Endometrial microvascular endothelial cells (primary cell): ENCODE measurements around the gene FGR. TPM values are rescaled to one million over a fixed set of nuclear protein-coding genes. Genes with fewer than 3 reads are reported as not detected.
"Not testable (repeated sequence)": the region's sequence is repeated elsewhere in the genome, so short reads cannot be mapped to it uniquely, and the experiment has no call there.

ENCODE experiments used
- in situ Hi-C: cut with HindIII; loops from 2 replicates; pipeline ENCODE4 v1.10.0; 2017; ENCODE audit warnings: low sequenced_read_pairs, low pct_unique_long_range_greater_than_20kb; ENCODE audit errors: inconsistent ontology term
- total RNA-seq: library from RNA; depleted of rRNA; stranded (reverse); fragments of >200 nt; gene quantifications from one replicate; pipeline ENCODE4 v1.2.3, GENCODE V29; 2015; ENCODE audit errors: inconsistent ontology term

The FGR gene
- total RNA-seq: not detected

DNA sequence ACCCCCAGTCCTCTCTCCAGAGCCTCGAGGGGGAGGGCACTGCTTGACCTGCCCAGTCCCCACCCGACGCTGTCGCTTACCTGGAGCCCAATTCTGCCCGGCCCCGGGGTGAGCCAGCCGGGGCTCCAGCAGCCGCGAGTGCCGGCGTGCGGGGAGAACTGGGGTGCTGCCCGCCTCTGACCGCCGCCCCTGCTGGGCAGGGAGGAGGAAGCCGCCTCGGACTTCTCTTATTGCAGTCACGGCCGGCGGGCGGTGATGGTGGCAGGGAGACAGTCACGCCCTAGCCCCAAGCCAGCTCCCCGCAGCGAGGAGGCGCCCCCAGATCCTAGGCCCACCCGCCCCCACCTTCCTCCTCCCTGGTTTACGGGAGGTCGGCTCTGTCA lies at the start of gene FGR:
Gene FGR, minus strand, starts transcription at position 201 of the 383 bp plus-strand sequence. CDS start 11,269 bp downstream, outside the sequence.
- in situ Hi-C loops: no loop called here

DNA sequence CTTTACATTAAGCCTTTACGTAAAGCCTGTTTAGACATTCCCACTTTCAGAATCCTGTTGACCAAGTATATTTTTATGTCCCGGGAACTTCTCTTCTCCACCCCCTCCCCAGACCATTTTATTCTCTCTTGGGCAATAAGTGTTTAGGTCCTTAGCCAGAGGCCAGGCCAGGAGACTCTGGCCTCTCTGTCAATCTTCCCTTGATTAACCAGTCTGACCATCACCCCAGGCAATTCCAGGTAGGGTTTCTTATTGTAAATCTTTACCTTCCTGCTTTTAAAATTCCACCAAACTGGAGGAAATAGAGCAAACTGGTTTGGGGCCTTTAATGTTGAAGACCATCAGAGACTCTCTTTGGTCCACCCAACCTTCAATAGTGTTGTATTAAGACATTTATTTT lies 49.2 kb upstream of the FGR start:
- in situ Hi-C loops: no loop called here

DNA sequence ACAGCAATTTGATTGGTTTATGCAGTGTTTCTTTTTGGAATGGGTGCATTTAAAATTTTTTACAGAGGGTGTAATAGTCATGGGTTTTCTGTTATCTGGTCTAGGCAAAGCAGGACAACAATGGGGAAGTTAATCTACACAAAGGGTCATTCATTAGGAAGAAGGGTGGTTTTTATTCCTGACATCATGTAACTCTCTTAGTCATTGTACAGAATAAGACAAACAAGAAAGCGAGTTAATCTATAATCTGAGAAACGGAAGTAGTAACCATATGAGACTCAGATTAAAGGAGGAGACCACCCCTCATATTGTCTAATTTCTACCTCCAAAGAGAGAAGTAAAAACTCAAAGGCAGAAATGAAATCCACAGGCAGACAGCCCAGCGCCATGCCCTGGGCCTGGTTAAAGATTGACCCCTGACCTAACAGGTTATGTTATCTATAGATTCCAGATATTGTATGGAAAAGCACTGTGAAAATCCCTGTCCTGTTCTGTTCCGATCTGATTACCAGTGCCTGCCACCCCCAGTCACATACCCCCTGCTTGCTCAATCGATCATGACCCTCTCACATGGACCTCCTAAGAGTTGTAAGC lies 47.5 kb upstream of the FGR start:
- in situ Hi-C loops: no loop called here

DNA sequence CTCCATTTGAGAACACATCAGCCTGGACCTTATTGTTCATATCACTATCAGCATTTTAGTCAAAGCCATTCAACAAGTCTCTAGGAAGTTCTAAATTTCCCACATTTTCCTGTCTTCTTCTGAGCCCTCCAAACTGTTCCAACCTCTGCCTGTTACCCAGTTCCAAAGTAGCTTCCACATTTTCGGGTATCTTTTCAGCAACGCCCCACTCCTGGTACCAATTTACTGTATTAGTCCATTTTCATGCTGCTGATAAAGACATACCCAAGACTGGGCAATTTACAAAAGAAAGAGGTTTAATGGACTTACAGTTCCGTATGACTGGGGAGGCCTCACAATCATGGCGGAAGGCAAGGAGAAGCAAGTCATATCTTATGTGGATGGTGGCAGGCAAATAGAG lies 46.6 kb upstream of the FGR start:
- in situ Hi-C loops: not testable (repeated sequence)

DNA sequence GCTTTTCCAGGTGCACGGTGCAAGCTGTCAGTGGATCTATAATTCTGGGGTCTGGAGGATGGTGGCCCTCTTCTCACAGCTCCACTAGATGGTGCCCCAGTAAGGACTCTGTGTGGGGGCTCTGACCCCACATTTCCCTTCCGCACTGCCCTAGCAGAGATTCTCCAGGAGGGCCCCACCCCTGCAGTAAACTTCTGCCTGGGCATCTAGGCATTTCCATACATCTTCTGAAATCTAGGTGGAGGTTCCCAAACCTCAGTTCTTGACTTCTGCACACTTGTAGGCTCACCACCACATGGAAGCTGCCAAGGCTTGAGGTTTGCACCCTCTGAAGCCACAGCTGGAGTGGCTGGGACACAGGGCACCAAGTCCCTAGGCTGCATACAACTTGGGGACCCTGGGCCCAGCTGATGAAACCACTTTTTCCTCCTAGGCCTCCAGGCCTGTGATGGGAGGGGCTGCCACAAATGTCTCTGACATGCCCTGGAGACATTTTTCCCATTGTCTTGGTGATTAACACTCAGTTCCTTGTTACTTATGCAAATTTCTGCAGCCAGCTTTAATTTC lies 45.3 kb upstream of the FGR start:
- in situ Hi-C loops: not testable (repeated sequence)

DNA sequence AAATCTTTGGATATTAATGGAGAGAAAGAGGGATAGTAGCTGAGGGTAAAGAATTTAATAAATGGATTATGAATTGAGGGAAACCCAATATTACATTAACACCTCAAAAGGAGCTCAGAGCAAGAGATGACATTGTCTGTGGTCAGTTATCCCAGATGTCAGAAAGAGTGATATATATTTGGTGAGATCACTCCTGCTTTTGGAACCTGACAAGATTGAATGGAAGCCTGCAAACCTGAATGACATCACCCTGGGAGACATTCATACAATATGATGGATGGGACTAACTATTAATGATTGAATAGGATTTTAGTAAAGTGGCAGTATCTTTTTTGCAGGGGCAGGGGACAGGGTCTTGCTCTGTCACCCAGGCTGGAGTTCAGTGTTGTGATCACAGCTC lies 43.8 kb upstream of the FGR start:
- in situ Hi-C loops: no loop called here

DNA sequence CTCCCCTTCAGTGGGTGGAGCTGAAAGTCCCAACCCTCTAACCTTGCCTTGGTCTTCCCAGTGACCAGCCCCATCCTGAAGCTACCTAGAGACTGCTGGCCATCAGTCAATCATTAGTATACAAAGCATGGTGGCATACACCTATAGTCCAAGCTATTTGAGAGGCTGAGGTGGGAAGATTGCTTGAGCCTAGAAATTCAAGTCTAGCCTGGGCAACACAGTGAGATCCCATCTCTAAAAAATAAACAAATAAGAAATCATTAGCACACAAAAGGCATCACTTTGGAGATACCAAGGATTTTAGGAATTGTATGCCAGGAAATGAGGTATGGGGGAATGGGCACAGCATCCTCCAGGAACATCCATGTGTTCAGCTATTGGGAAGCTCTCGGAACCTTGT lies 41.4 kb upstream of the FGR start:
- in situ Hi-C loops: no loop called here

DNA sequence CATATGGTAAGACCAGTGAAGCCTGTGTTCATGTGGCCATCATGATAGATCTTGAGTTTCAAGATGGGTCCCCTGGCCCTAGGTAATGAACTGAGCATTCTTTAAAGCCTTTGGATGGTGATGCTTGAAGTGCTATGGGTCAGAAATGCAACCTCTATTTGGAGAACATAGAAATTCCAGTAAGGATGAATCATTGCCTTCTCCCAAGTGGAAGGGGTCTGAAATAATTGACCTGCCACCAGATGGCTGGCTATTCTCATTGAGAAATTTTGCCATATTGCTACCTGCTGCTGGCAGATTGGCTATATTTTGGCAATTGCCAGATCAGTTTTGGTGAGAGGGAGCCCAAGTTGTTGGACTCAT lies 37.7 kb upstream of the FGR start:
- in situ Hi-C loops: no loop called here

DNA sequence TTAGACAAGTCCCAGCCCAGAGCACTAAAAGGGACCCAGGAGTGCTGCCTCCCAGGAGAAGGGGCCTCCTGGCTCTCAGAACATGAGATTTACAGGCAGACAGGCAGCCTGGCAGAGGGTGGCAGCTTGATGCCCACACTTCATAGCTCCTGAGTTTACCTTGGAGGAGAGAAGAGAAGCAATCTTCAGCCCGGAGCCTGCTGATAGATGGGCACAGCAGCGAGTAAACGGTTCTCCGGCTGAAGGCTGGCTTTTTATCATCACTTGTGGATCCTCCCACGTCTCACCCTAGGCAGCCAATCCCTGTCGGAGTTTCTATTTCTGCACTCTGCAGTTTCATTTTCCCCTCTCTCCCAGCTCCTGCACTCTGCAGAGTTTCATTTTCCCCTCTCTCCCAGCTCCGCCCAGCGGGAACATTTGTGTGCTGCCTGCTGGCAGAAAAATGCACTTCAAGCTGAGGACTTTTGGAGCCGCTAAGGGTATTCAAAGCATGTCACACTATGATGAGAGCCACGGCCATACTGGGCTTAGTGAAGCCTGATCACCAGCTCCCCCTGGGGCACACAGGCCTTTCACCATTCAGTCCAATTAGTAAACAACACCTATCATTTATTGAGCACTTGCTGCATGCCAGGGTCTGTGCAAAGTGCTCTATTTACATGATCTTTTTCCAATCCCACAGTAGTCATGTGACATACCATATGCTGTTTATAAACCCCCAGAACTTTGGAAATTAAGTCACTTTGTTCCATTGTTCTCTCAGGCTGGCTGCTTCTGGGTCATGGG lies 37.2 kb upstream of the FGR start, which contains the start of gene IFI6:
Gene IFI6, minus strand, starts transcription at position 229 of the 786 bp plus-strand sequence. CDS start 2,878 bp downstream, outside the sequence.
- in situ Hi-C loops: no loop called here

DNA sequence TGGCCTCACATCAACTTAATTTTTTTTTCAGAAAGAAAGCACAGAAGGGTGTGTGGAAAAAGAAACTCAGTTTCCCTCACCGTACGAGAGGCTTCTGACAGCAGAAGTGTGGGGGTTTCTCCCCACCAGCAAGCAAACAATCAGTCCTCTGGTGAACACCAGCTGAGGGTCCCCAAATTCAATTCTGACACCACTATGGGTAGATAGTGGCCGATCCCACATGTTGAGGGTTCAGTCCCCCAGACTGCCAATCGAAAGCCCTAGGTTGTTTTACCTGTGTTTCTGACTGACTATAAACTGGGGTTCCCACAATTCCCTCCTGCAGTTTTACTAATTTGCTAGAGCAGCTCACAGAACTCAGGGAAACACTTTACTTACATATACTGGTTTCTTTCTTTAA lies 34.9 kb upstream of the FGR start:
- in situ Hi-C loops: no loop called here

DNA sequence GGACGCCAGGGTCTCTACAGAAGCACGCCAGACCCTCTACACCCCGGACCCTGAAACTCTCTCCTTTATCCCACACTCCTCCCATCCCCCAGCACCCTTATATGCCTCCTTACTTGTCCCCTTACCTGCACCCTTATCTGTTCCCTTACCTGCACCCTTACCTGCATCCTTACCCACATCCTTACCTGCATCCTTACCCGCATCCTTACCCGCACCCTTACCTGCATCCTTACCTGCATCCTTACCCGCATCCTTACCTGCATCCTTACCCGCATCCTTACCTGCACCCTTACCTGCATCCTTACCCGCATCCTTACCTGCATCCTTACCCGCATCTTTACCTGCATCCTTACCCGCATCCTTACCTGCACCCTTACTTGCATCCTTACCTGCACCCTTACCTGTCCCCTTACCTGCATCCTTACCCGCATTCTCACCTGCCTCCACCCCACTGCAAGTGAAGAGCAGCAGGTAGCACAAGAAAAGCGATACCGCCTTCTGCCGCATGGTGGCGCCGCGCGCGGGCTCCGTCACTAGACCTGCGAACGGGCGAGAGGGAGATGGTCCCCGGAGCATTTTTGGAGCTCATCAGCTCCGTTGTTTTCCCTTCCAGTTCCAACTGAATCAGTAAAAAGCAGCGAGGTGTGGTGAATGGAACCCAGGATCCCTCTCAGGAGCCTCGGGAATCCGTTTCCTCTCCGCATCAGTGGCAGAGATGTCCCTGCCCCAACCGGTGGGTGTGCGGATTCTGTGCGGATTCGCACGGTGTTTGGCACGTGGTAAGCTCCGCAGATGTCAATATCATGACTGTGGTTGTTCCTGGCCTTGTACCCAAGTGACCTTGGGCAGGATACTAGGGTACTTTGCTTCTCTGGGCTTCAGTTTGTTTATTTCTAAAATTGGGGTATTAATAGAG lies 34.1 kb upstream of the FGR start:
- in situ Hi-C loops: no loop called here

DNA sequence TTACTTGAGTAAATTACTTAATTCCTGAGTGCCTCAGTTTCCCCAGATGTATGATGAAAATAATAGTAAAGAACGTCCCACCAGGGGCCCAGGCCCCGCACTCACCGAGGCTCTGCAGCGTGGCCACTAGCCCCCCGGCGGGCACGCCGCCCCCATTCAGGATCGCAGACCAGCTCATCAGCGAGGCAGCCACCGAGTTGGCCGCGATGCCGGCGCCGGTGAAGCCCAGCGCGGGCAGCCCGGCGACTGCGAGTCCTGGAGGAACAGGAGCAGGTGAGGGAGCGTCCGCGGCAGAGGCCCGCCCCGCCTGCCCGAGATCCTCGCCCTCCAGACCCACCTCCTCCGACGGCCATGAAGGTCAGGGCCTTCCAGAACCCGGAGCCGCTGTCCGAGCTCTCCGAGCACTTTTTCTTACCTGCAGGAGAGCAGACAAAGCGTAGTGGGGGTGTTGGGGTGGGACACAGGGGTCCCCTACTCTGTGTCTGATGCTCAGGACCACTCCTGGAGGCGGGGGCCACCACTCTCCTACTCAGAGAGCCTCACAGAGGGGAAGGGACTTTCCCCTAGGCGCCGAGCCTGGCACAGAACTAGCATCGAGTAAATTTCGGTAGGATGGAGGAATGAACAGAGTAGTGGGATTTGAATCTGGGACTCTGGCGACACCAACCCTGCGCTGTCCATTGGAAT lies 33.3 kb upstream of the FGR start:
- in situ Hi-C loops: no loop called here

DNA sequence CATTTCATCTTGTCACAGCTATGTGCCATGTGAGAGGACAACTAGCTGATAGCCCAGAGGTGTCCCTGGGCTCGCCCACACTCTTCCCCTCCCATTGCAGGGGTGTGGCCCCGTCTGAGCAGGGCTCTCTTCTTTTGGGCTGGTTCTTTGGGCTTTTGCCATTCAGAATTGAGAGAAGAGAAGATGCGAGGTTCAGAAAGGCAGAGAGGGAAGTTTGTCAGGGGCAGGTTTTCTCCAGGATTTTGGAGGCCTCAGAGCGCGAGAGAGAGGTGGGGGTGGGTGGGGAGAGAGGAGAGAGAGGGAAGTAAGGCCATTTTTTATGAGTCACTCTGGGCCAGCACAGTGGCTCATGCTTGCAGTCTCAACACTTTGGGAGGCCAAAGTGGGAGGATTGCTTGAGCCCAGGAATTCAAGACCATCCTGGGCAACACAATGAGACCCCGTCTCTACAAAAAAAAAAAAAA lies 31.8 kb upstream of the FGR start:
- in situ Hi-C loops: no loop called here

DNA sequence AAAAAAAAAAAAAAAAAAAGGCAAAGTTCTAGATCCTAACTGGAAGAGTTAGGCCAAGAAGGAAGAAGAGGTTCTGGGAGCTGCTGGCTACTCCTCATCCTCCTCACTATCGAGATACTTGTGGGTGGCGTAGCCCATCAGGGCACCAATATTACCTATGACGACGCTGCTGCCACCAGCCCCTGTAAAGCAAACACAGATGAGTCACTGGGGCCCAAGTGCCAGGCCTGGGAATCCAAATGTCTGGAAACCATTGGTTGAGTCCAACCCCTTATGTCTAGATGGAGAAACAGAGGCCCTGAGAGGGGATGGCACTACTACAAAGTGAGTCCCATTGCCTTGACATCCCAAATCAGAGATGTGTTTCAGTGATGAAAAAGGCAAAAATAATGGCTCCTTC lies 31.3 kb upstream of the FGR start:
- in situ Hi-C loops: no loop called here

DNA sequence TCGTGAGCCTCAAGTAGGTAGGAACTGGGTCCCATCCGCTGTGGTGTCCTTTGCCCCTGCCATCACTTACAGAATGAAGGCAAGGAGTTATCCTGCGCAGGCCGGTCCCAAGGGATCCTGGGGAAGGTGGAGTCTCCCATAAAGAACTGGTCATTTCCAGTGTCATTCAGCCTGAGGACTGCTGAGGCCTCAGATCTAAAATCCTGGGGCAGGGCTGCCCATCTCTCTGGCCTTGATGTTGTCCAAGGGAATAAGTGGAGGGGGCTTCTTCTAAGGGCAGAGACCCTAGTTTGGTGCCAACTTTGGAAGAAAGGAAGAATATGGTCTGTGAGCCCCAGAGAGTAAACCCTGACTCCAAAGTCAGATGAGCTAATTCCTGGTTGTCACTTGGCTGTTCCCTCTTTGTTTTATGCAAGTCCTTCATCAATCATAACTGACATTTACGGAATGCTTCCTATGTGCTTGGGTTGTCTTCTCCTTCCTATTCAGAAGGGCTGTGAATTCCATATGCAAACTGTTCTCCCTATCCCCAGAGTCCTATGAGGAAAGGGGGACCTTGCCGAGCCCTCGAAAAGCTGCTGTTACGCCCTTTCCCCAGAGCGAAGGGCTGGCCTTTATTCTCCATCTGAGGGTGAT lies 30.1 kb upstream of the FGR start:
- in situ Hi-C loops: no loop called here

DNA sequence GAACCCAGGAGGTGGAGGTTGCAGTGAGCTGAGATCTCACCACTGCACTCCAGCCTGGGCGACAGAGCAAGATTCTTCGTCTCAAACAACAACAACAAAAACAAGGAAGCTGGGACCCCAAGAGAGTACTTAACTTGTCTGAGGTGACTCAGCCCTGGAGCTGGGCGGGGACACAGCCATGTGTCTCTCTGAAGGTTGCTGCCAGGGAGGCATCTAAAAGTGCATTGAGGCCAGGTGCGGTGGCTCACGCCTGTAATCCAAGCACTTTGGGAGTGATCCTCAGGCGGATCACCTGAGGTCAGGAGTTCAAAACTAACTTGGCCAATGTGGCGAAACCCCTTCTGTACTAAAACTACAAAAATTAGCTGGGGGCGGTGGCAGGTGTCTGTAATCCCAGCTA lies 29.3 kb upstream of the FGR start:
- in situ Hi-C loops: no loop called here

DNA sequence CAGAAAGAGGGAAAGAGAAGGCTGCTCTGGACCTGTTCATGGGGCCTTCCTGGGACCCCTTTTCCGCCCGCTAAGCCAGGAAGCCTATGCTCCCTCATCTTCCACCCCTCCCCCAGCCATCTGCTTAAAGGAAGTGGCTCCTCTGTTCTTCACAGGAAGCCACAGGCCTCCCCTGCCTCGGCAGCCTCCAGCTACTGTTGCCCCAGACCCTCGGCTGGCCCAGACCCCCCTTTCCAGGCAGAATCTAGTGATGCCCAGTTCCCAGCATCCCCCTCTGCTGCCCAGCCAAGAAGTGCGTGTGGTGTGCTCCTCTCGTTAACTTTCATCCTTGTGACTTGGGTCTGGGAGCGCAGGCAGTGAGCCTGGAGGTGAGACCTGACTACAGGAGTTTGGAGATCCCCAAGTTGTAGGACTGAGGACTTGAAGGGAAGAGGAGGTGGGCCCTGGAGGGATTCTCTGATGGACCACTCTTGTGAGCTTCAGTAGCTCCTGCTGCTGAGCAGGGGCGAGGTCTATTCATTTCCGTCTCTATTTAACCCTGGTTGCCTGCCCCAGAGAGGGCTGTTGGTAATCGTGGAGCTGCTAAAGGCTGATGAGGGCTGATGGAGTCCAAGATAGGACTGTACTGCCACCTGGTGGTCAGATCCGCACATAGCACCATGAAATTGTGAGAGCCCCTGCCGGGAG lies 27.9 kb upstream of the FGR start:
- in situ Hi-C loops: no loop called here

DNA sequence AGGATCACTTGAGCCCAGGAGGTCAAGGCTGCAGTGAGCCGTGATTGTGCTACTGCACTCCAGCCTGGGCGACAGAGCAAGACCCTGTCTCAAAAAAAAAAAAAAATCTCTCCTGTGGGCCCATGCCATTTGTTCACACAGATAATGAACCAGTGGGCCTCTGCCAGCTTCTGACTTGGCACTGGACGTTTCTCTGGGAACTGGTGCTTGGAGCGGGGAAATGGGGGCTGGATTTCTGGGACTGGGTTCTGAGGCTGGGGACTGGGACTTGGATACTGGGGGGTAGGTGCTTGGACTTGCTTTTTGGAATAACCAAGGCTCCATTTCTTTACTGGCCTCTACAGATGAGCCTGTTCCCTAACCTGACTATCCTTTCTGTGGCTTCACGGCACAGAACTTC lies 27.3 kb upstream of the FGR start:
- in situ Hi-C loops: no loop called here
